GM23338 (cell line): ENCODE data around the gene PLEKHM1. TPM values are rescaled to one million over a fixed set of nuclear protein-coding genes. Genes with fewer than 3 reads are reported as not detected.

Experiments used
- ATAC-seq: fragments of 200-7000 bp; cut with Tn5 transposase; 3 replicates; pipeline ENCODE4 v1.9.1; 2020
- DNase-seq: peaks from one replicate; pipeline ENCODE4 v3.0.0-alpha.2; 2015; ENCODE audit warnings: low spot score
- H2AFZ ChIP-seq: fragments of 200-600 bp; sonication (generic); 2 replicates; pipeline ENCODE4 v1.8.0; 2016; ENCODE audit warnings: antibody characterized with exemption, mild to moderate bottlenecking, moderate library complexity
- H3F3A ChIP-seq: fragments of 200-600 bp; sonication (generic); replicated peaks from 2 replicates; pipeline ENCODE4 v1.8.0; 2017; ENCODE audit warnings: antibody characterized with exemption, mixed run types, low read depth
- H3K27ac ChIP-seq: fragments of 200-600 bp; sonication (generic); 2 replicates; pipeline ENCODE4 v1.6.1; 2016; ENCODE audit warnings: low read depth
- H3K27me3 ChIP-seq: fragments of 200-600 bp; sonication (generic); 2 replicates; pipeline ENCODE4 v1.8.0; 2016; ENCODE audit warnings: mild to moderate bottlenecking, mixed run types, moderate library complexity; ENCODE audit not compliant: insufficient read depth
- H3K36me3 ChIP-seq: fragments of 200-600 bp; sonication (generic); 2 replicates; pipeline ENCODE4 v1.8.0; 2016; ENCODE audit warnings: mild to moderate bottlenecking; ENCODE audit not compliant: insufficient read depth
- H3K4me1 ChIP-seq: fragments of 200-600 bp; sonication (generic); 2 replicates; pipeline ENCODE4 v1.8.0; 2016; ENCODE audit warnings: mild to moderate bottlenecking, moderate library complexity; ENCODE audit not compliant: insufficient read depth
- H3K4me2 ChIP-seq: fragments of 200-600 bp; sonication (generic); 2 replicates; pipeline ENCODE4 v1.7.1; 2017; ENCODE audit warnings: mixed run types
- H3K4me3 ChIP-seq: fragments of 200-600 bp; sonication (generic); 2 replicates; pipeline ENCODE4 v1.6.1; 2016; ENCODE audit warnings: mixed run types
- H3K79me2 ChIP-seq: fragments of 200-600 bp; sonication (generic); replicated peaks from 2 replicates; pipeline ENCODE4 v1.8.0; 2017; ENCODE audit warnings: mild to moderate bottlenecking; ENCODE audit not compliant: insufficient read depth
- H3K9me2 ChIP-seq: fragments of 200-600 bp; sonication (generic); 2 replicates; pipeline ENCODE4 v1.8.0; 2017; ENCODE audit not compliant: insufficient read depth
- H4K20me1 ChIP-seq: fragments of 200-600 bp; sonication (generic); replicated peaks from 2 replicates; pipeline ENCODE4 v1.8.0; 2017; ENCODE audit warnings: mild to moderate bottlenecking; ENCODE audit not compliant: insufficient read depth
- H3K27ac Mint-ChIP-seq: 2 replicates; pipeline ENCODE4 v1.8.0; 2020; ENCODE audit warnings: inconsistent platforms, mild to moderate bottlenecking, moderate library complexity, mixed read lengths
- H3K27me3 Mint-ChIP-seq: 3 replicates; pipeline ENCODE4 v1.8.0; 2022; ENCODE audit warnings: low read depth, mild to moderate bottlenecking, moderate library complexity, mixed read lengths, inconsistent platforms; ENCODE audit not compliant: insufficient read depth, poor library complexity
- H3K36me3 Mint-ChIP-seq: 3 replicates; pipeline ENCODE4 v1.8.0; 2021; ENCODE audit warnings: low read depth, mild to moderate bottlenecking, inconsistent platforms, moderate library complexity, mixed read lengths
- H3K4me1 Mint-ChIP-seq: 3 replicates; pipeline ENCODE4 v1.8.0; 2020; ENCODE audit warnings: mild to moderate bottlenecking, inconsistent platforms, mixed read lengths
- H3K4me3 Mint-ChIP-seq: 3 replicates; pipeline ENCODE4 v1.8.0; 2021; ENCODE audit warnings: moderate library complexity, mild to moderate bottlenecking, inconsistent platforms, mixed read lengths
- H3K9me3 Mint-ChIP-seq: 3 replicates; pipeline ENCODE4 v1.8.0; 2020; ENCODE audit warnings: moderate library complexity, mild to moderate bottlenecking, inconsistent platforms, mixed read lengths
- CREB1 ChIP-seq: fragments of 250-450 bp; sonication (Bioruptor Pico); IDR thresholded peaks from 2 replicates; pipeline ENCODE4 v1.5.0; 2020; ENCODE audit warnings: low read depth, mild to moderate bottlenecking, moderate library complexity
- ETS1 ChIP-seq: IDR thresholded peaks from 2 replicates; pipeline ENCODE4 v1.6.1; 2016; ENCODE audit warnings: antibody characterized with exemption
- EZH2 ChIP-seq: fragments of 200-600 bp; sonication (generic); IDR thresholded peaks from one replicate; pipeline ENCODE4 v1.8.0; 2017; ENCODE audit warnings: antibody characterized with exemption, mild to moderate bottlenecking, low read depth; ENCODE audit not compliant: unreplicated experiment
- EZH2phosphoT487 ChIP-seq: fragments of 200-600 bp; sonication (generic); IDR thresholded peaks from one replicate; pipeline ENCODE4 v1.8.1; 2018; ENCODE audit warnings: antibody characterized with exemption; ENCODE audit not compliant: unreplicated experiment
- JUNB ChIP-seq: IDR thresholded peaks from one replicate; pipeline ENCODE4 v1.6.1; 2016; ENCODE audit warnings: antibody characterized with exemption; ENCODE audit not compliant: unreplicated experiment
- NANOG ChIP-seq: IDR thresholded peaks from 2 replicates; pipeline ENCODE4 v1.6.1; 2016; ENCODE audit warnings: antibody characterized with exemption, borderline replicate concordance
- POLR2AphosphoS5 ChIP-seq: IDR thresholded peaks from 2 replicates; pipeline ENCODE4 v1.6.1; 2016; ENCODE audit warnings: antibody characterized with exemption, low read depth
- STAT1 ChIP-seq: IDR thresholded peaks from one replicate; pipeline ENCODE4 v1.6.1; 2016; ENCODE audit warnings: antibody characterized with exemption; ENCODE audit not compliant: unreplicated experiment
- ZNF114 ChIP-seq: fragments of 250-450 bp; sonication (Bioruptor Pico); IDR thresholded peaks from 2 replicates; pipeline ENCODE4 v1.5.0; 2020; ENCODE audit warnings: mild to moderate bottlenecking, moderate library complexity
- ZNF462 ChIP-seq: fragments of 250-450 bp; sonication (Bioruptor Pico); IDR thresholded peaks from 2 replicates; pipeline ENCODE4 v1.5.0; 2020; ENCODE audit warnings: mild to moderate bottlenecking, moderate library complexity
- polyA plus RNA-seq: library from polyadenylated mRNA; unstranded; fragments of >200 nt; fragmentation: Nextera tagmentation; extraction: Ambion mirVana; gene quantifications from 2 replicates; pipeline ENCODE4 v1.2.1, GENCODE V29; 2016
- total RNA-seq: library from RNA; depleted of rRNA; stranded (reverse); fragments of >200 nt; shearing (Covaris generic); gene quantifications from 2 replicates; pipeline ENCODE4 v1.2.3, GENCODE V29; 2014

PLEKHM1 gene
- total and polyA plus RNA-seq, 2 experiments from 2014 or later, result 4.4 to 17.9 TPM

- Mint-ChIP-seq H3K36me3 (no peaks in the 10 kb centered on the region), H3K27me3 (peaks cover 10% of the 10 kb centered on the region), H3K27ac (no peak overlapping the region), H3K4me1 (peaks cover 45% of the 10 kb centered on the region), H3K4me3 (no peak overlapping the region; the same call in 2 of the 3 replicates), H3K9me3 (no peaks in the 10 kb centered on the region)
- Histone ChIP-seq H3K27me3 (no peaks in the 10 kb centered on the region), H2AFZ (no peak overlapping the region), H3K4me3 (no peak overlapping the region), H3K4me1 (peaks cover 10% of the 10 kb centered on the region), H3K4me2 (no peak overlapping the region), H3K79me2 (no peaks in the 10 kb centered on the region), H3K27ac (no peak overlapping the region), H3F3A (0 out of 2 replicates have a peak, but pooled peaks cover 3% of the 10 kb centered on the region), H4K20me1 (no peaks in the 10 kb centered on the region), H3K36me3 (no peaks in the 10 kb centered on the region), H3K9me2 (no peaks in the 10 kb centered on the region)
- DNase-seq (no peak), ATAC-seq (no peak)
- TF ChIP-seq EZH2, result no peak
- no peak for TF ChIP-seq ZNF114 (CRISPR knock-in tag)
- no peak for TF ChIP-seq CREB1
- no peak for TF ChIP-seq EZH2phosphoT487
- TF ChIP-seq ZNF462 (CRISPR knock-in tag), result no peak
- no peak for TF ChIP-seq JUNB
- no peak for TF ChIP-seq STAT1
- TF ChIP-seq POLR2AphosphoS5, result no peak
- no peak for TF ChIP-seq NANOG
- TF ChIP-seq ETS1, result no peak
These were observed 81.7 kb downstream of the PLEKHM1 start for GRCh38 chr17:45408611-45409421.
